SU-DHL-6 (cell line): ENCODE measurements around the gene SUCO.

Experiments used
- CTCF ChIP-seq: fragments of 200-600 bp; sonication (generic); IDR thresholded peaks from one replicate; pipeline ENCODE4 v1.5.1; 2017; ENCODE audit warnings: antibody characterized with exemption, mild to moderate bottlenecking, low read length, moderate library complexity; ENCODE audit not compliant: insufficient read depth, poor library complexity, severe bottlenecking
- EZH2phosphoT487 ChIP-seq: fragments of 200-600 bp; sonication (generic), shearing (Covaris generic); conservative IDR thresholded peaks from 2 replicates; pipeline ENCODE4 v1.6.1; 2018; ENCODE audit warnings: mild to moderate bottlenecking, antibody characterized with exemption, low read length, moderate library complexity, mixed read lengths

- TF ChIP-seq CTCF = no peak
- TF ChIP-seq EZH2phosphoT487 = no peak
Observed at GRCh38 chr1:172605641-172606040, 72.7 kb downstream of the SUCO start.
